ENCODE results near the gene NHS. TPM values are rescaled to one million over a fixed set of nuclear protein-coding genes. Genes with fewer than 3 reads are reported as not detected.

NHS gene
- total and polyA plus RNA-seq, 5 donors from 2014 or later: 0.03 to 1.3 (median 0.05) TPM; not detected in 2

DNA sequence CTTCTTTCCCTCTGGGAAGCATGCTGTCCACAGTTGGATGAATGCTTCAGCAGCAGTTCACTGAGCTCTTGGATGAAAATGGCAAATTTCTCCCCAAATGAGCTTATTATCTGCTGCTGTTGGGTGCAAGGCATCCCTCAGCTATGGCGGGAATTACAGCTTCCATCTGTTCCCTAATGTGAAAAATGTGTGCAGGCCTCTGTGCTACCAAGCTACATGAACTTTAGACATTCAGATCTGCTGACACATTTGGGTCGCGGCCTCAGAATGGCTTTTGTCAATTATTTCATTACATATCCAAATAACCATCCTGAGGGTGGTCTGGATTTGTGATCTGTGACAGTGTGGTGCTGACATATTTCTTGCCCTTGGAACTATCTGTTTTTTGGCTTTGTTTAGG is 242.8 kb downstream of the NHS start:
- H3K4me3 ChIP-seq (ENCODE audit: low read depth, low read length): no peak overlapping the region
- no peaks in the 10 kb centered on the region for H3K36me3 ChIP-seq (ENCODE audit: control insufficient read depth, insufficient read depth, low read length)
- ATAC-seq (ENCODE audit: low read depth in 2 of 2): no peak
- peaks cover 0 to 6% (median 0%) of the 10 kb centered on the region in 4 donors for H3K4me1 Mint-ChIP-seq
- H3K27ac ChIP-seq (ENCODE audit: insufficient read depth, low read length, poor library complexity, severe bottlenecking): no peak overlapping the region
- no peaks in the 10 kb centered on the region for H3K27me3 ChIP-seq (ENCODE audit: control insufficient read depth, insufficient read depth, low read length)
- no peak for DNase-seq
- no peak overlapping the region for H3K27ac Mint-ChIP-seq
- H3K4me3 Mint-ChIP-seq: no peak overlapping the region
- H3K9me3 Mint-ChIP-seq: peaks cover 0 to 4% (median 0%) of the 10 kb centered on the region in 7 donors
- no peaks in the 10 kb centered on the region for H3K27me3 Mint-ChIP-seq
- no peaks in the 10 kb centered on the region for H3K4me1 ChIP-seq (ENCODE audit: control insufficient read depth, insufficient read depth, low read length, poor library complexity, severe bottlenecking)
- no peaks in the 10 kb centered on the region for H3K9me3 ChIP-seq (ENCODE audit: control insufficient read depth in 2 of 2, low read length in 2 of 2)
- H3K36me3 Mint-ChIP-seq: no peaks in the 10 kb centered on the region

DNA sequence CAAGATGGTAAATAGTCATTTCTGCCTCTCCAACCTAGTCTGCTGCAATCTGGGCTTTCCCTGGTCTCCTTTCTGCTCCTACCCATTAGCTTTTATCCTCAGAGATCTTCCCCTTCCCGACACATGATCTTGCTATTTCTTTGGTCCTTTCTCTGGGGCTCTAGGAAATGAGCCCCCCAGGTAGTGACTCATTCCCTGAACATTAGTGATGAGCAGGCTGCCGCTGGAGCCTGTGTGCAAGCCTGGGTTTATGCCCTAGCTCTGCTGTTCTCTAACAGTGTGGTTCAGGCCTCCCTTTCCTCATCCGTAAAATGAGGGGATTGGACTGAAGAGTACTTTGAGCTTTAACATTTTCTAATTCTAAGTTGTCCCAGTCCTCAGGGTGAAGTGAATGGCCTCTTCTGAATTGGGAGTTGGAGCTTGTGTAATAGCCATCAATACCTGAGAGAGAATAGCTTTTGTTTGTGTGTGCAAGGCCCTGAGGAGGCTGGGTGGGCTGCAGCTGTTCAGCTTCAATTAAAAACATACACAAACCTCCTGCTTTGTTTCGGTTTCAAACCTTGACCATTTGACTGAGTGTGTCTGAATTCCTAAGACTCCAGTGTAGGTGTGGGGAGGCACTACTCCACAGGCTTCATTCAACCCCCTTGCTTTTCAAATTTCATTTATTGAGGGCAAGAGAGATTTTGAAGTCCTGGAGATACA is 246.7 kb downstream of the NHS start:
- ATAC-seq (ENCODE audit: low read depth in 2 of 2): no peak
- no peak for DNase-seq
- Mint-ChIP-seq H3K4me1 (no peaks in the 10 kb centered on the region), H3K4me3 (no peak overlapping the region), H3K27ac (no peak overlapping the region), H3K27me3 (no peaks in the 10 kb centered on the region), H3K36me3 (no peaks in the 10 kb centered on the region), H3K9me3 (peaks cover 0 to 7% (median 0%) of the 10 kb centered on the region in 7 donors)
- Histone ChIP-seq H3K9me3 (ENCODE audit: control insufficient read depth in 2 of 2, low read length in 2 of 2) (no peaks in the 10 kb centered on the region), H3K4me3 (ENCODE audit: low read depth, low read length) (no peak overlapping the region), H3K4me1 (ENCODE audit: control insufficient read depth, insufficient read depth, low read length, poor library complexity, severe bottlenecking) (no peaks in the 10 kb centered on the region), H3K27ac (ENCODE audit: insufficient read depth, low read length, poor library complexity, severe bottlenecking) (no peak overlapping the region), H3K27me3 (ENCODE audit: control insufficient read depth, insufficient read depth, low read length) (no peaks in the 10 kb centered on the region), H3K36me3 (ENCODE audit: control insufficient read depth, insufficient read depth, low read length) (no peaks in the 10 kb centered on the region)

DNA sequence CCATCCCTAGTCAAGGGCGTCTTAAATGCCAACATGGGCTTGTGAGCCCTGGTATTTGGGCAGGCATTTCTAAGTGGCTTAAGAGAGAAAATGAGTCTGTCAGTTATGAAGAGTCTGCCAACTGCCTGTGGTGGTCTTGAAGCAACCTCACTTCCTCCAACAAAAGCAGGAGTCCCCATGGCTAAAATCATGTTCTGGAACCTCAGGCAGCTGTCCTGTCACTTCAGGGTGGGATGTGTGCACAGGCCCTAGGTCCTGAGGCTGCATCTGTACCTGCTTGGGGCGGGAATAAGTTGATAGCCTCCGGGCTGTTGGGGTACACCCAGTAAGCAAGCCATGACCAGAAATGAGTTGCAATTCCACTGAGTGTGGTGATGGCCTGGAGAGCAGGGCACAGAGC is 247.3 kb downstream of the NHS start:
- Mint-ChIP-seq H3K27me3 (no peaks in the 10 kb centered on the region), H3K27ac (no peak overlapping the region), H3K36me3 (no peaks in the 10 kb centered on the region), H3K9me3 (peaks cover 0 to 5% (median 0%) of the 10 kb centered on the region in 7 donors), H3K4me3 (no peak overlapping the region), H3K4me1 (no peaks in the 10 kb centered on the region)
- H3K27me3 ChIP-seq (ENCODE audit: control insufficient read depth, insufficient read depth, low read length): no peaks in the 10 kb centered on the region
- H3K4me3 ChIP-seq (ENCODE audit: low read depth, low read length): no peak overlapping the region
- no peaks in the 10 kb centered on the region for H3K4me1 ChIP-seq (ENCODE audit: control insufficient read depth, insufficient read depth, low read length, poor library complexity, severe bottlenecking)
- H3K27ac ChIP-seq (ENCODE audit: insufficient read depth, low read length, poor library complexity, severe bottlenecking): no peak overlapping the region
- no peak for ATAC-seq (ENCODE audit: low read depth in 2 of 2)
- no peaks in the 10 kb centered on the region for H3K9me3 ChIP-seq (ENCODE audit: control insufficient read depth in 2 of 2, low read length in 2 of 2)
- no peak for DNase-seq
- no peaks in the 10 kb centered on the region for H3K36me3 ChIP-seq (ENCODE audit: control insufficient read depth, insufficient read depth, low read length)

DNA sequence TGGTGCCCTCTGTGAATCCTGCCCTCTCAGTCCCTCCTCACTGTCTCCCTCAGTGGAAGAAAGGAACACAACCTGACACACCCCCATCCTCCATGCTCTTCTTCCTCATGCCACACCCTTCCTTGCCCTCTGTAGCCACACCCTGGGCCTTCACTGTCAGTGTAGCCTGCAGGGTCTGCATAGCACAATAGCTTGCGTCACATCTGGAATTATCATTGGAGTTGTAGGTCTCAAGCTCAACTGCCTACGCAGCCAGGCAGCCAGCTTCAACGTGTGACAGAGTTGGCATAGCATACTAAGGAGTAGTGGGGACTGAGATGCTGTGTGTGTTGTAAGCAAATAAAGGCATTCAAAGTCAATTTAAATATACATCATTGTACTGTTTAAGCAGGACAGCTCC is 248.8 kb downstream of the NHS start:
- Histone ChIP-seq H3K27me3 (ENCODE audit: control insufficient read depth, insufficient read depth, low read length) (no peaks in the 10 kb centered on the region), H3K36me3 (ENCODE audit: control insufficient read depth, insufficient read depth, low read length) (no peaks in the 10 kb centered on the region), H3K4me3 (ENCODE audit: low read depth, low read length) (no peak overlapping the region), H3K9me3 (ENCODE audit: control insufficient read depth in 2 of 2, low read length in 2 of 2) (no peaks in the 10 kb centered on the region), H3K4me1 (ENCODE audit: control insufficient read depth, insufficient read depth, low read length, poor library complexity, severe bottlenecking) (no peaks in the 10 kb centered on the region), H3K27ac (ENCODE audit: insufficient read depth, low read length, poor library complexity, severe bottlenecking) (no peak overlapping the region)
- DNase-seq (no peak), ATAC-seq (ENCODE audit: low read depth in 2 of 2) (no peak)
- H3K4me1 Mint-ChIP-seq: no peaks in the 10 kb centered on the region
- H3K27ac Mint-ChIP-seq: no peak overlapping the region
- peaks cover 0 to 5% (median 0%) of the 10 kb centered on the region in 7 donors for H3K9me3 Mint-ChIP-seq
- H3K36me3 Mint-ChIP-seq: no peaks in the 10 kb centered on the region
- H3K4me3 Mint-ChIP-seq: no peak overlapping the region
- peaks cover 6% of the 10 kb centered on the region for H3K27me3 Mint-ChIP-seq

DNA sequence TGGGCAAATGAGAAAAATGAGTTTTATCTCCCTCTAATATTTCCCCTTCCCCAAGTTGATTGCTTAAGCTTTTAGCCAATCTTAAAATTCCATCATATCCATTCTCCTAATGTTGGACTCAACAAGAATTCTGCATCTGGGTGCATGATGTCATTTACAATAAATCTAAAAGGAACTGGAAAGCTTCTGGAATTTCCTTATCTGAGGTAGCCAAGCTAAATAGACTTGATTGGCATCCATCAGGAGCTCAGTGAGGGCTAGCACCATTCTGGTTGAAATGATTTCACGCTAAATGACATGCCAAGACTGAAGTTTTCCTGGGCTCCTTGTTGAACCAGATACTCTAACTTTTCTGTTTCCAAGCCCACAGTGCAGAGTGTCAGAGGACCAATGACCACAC is 252.0 kb downstream of the NHS start:
- Histone ChIP-seq H3K27ac (ENCODE audit: insufficient read depth, low read length, poor library complexity, severe bottlenecking) (no peak overlapping the region), H3K27me3 (ENCODE audit: control insufficient read depth, insufficient read depth, low read length) (no peaks in the 10 kb centered on the region), H3K4me1 (ENCODE audit: control insufficient read depth, insufficient read depth, low read length, poor library complexity, severe bottlenecking) (no peaks in the 10 kb centered on the region), H3K36me3 (ENCODE audit: control insufficient read depth, insufficient read depth, low read length) (no peaks in the 10 kb centered on the region), H3K9me3 (ENCODE audit: control insufficient read depth in 2 of 2, low read length in 2 of 2) (no peaks in the 10 kb centered on the region), H3K4me3 (ENCODE audit: low read depth, low read length) (no peak overlapping the region)
- H3K4me3 Mint-ChIP-seq: no peak overlapping the region
- no peak overlapping the region for H3K27ac Mint-ChIP-seq
- DNase-seq (no peak), ATAC-seq (ENCODE audit: low read depth in 2 of 2) (no peak)
- H3K4me1 Mint-ChIP-seq: no peaks in the 10 kb centered on the region
- H3K9me3 Mint-ChIP-seq: peaks cover 0 to 3% (median 0%) of the 10 kb centered on the region in 7 donors
- H3K27me3 Mint-ChIP-seq: peaks cover 6% of the 10 kb centered on the region
- H3K36me3 Mint-ChIP-seq: no peaks in the 10 kb centered on the region

DNA sequence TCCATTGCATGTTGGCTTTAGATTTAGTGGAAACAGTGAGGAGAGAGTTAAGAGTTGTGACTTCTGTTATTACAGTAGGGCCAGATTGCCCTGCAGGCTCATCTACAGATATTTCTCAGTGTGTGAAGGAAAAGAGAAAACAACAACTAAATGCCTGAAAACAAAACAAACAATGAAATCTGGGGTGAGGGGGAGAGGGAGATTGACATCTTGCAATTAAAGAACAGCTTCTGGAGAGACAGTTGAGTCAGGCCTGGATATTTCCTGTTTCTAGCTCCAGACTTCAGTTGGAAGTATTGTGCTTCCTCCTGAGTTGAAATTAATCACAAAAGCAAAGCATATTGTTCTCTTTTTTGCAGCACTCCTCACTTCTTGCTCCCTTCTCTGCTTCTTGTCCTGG is 254.0 kb downstream of the NHS start:
- H3K27ac Mint-ChIP-seq: no peak overlapping the region
- H3K27me3 Mint-ChIP-seq: peaks cover 6% of the 10 kb centered on the region
- peaks cover 0 to 1% (median 0%) of the 10 kb centered on the region in 7 donors for H3K9me3 Mint-ChIP-seq
- no peaks in the 10 kb centered on the region for H3K4me1 ChIP-seq (ENCODE audit: control insufficient read depth, insufficient read depth, low read length, poor library complexity, severe bottlenecking)
- DNase-seq (no peak), ATAC-seq (ENCODE audit: low read depth in 2 of 2) (no peak)
- H3K36me3 ChIP-seq (ENCODE audit: control insufficient read depth, insufficient read depth, low read length): no peaks in the 10 kb centered on the region
- no peaks in the 10 kb centered on the region for H3K36me3 Mint-ChIP-seq
- H3K4me1 Mint-ChIP-seq: peaks cover 2 to 16% (median 10%) of the 10 kb centered on the region in 4 donors
- H3K4me3 ChIP-seq (ENCODE audit: low read depth, low read length): no peak overlapping the region
- no peak overlapping the region for H3K4me3 Mint-ChIP-seq
- no peak overlapping the region for H3K27ac ChIP-seq (ENCODE audit: insufficient read depth, low read length, poor library complexity, severe bottlenecking)
- H3K9me3 ChIP-seq (ENCODE audit: control insufficient read depth in 2 of 2, low read length in 2 of 2): no peaks in the 10 kb centered on the region
- H3K27me3 ChIP-seq (ENCODE audit: control insufficient read depth, insufficient read depth, low read length): no peaks in the 10 kb centered on the region

DNA sequence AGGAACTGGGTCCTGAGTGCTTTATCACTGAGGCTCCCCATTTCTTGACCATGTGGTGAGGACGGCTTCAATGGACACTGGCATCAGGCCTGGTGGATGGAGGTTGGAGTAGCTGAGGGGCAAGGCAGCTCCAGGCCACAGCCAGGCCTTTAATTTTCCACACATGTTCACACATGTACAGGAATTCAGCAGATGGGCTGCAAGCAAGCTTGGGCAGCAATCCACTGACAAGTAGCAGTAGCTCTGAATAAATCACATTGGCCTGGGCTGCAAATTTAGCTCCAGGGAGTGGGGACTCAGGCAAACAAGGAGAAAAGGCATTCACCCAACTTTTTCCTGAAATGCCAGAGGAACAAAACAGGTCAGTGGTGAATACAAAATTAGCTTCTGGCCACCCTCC is 254.5 kb downstream of the NHS start:
- Histone ChIP-seq H3K4me1 (ENCODE audit: control insufficient read depth, insufficient read depth, low read length, poor library complexity, severe bottlenecking) (no peaks in the 10 kb centered on the region), H3K9me3 (ENCODE audit: control insufficient read depth in 2 of 2, low read length in 2 of 2) (no peaks in the 10 kb centered on the region), H3K27me3 (ENCODE audit: control insufficient read depth, insufficient read depth, low read length) (no peaks in the 10 kb centered on the region), H3K36me3 (ENCODE audit: control insufficient read depth, insufficient read depth, low read length) (no peaks in the 10 kb centered on the region), H3K27ac (ENCODE audit: insufficient read depth, low read length, poor library complexity, severe bottlenecking) (no peak overlapping the region), H3K4me3 (ENCODE audit: low read depth, low read length) (no peak overlapping the region)
- Mint-ChIP-seq H3K27me3 (peaks cover 6% of the 10 kb centered on the region), H3K27ac (no peak overlapping the region), H3K9me3 (no peaks in the 10 kb centered on the region), H3K4me1 (peaks cover 2 to 16% (median 11%) of the 10 kb centered on the region in 4 donors), H3K36me3 (no peaks in the 10 kb centered on the region), H3K4me3 (no peak overlapping the region)
- DNase-seq (no peak), ATAC-seq (ENCODE audit: low read depth in 2 of 2) (no peak)

DNA sequence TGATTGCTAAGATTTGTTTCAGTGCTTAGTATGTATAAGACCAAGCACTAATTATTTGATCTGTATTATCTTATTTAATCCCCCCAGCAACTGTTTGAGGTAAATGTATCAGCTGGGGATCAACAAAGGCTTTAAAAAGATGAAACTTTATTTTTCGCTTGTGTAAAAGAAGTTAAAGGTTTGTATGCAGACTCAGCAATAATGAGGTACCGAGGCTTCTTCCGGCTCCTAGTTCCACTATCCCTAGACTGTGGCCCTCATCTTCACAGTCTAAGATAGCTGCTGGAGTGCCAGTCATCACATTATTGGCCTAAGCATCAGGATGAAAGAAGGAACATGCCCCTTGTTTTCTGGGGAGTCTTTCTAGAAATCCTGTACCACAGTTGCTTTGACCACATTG is 256.6 kb downstream of the NHS start:
- no peak for ATAC-seq (ENCODE audit: low read depth in 2 of 2)
- H3K27ac Mint-ChIP-seq: no peak overlapping the region
- peaks cover 6% of the 10 kb centered on the region for H3K27me3 Mint-ChIP-seq
- H3K9me3 Mint-ChIP-seq: peaks cover 0 to 1% (median 0%) of the 10 kb centered on the region in 7 donors
- no peak for DNase-seq
- Histone ChIP-seq H3K27ac (ENCODE audit: insufficient read depth, low read length, poor library complexity, severe bottlenecking) (no peak overlapping the region), H3K4me1 (ENCODE audit: control insufficient read depth, insufficient read depth, low read length, poor library complexity, severe bottlenecking) (no peaks in the 10 kb centered on the region), H3K36me3 (ENCODE audit: control insufficient read depth, insufficient read depth, low read length) (no peaks in the 10 kb centered on the region), H3K9me3 (ENCODE audit: control insufficient read depth in 2 of 2, low read length in 2 of 2) (no peaks in the 10 kb centered on the region), H3K27me3 (ENCODE audit: control insufficient read depth, insufficient read depth, low read length) (no peaks in the 10 kb centered on the region), H3K4me3 (ENCODE audit: low read depth, low read length) (no peak overlapping the region)
- peaks cover 2 to 16% (median 11%) of the 10 kb centered on the region in 4 donors for H3K4me1 Mint-ChIP-seq
- no peak overlapping the region for H3K4me3 Mint-ChIP-seq
- H3K36me3 Mint-ChIP-seq: no peaks in the 10 kb centered on the region
